ENCODE data around the gene COMMD10.

DNA sequence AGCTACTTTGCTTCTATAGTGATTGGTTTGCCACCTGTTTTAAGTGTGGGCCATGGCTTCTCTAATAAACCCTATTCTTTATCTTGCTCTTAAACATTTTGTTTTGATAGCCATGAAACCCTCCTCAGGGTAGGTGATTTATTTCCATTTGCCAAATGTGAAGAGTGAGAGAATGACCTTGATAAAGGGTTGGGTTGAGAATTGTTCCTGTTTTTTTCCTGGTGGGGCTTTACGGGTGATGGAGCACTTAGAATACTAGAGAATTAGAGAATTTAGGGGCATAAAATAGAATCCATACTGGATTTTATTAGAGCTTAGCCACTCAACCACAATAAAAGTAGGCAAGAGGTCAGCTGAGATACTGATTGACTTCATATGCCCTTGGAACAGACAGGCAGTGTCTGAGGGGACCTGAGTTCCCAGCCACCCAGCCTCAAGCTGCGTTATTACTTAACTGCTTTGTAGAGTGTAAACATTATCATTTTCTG is 68.9 kb downstream of the COMMD10 start:
- TF ChIP-seq POLR2A (IDR thresholded peaks at IDR 0.05; ENCODE audit: low read depth), result no peak
- TF ChIP-seq, protein P1, sequence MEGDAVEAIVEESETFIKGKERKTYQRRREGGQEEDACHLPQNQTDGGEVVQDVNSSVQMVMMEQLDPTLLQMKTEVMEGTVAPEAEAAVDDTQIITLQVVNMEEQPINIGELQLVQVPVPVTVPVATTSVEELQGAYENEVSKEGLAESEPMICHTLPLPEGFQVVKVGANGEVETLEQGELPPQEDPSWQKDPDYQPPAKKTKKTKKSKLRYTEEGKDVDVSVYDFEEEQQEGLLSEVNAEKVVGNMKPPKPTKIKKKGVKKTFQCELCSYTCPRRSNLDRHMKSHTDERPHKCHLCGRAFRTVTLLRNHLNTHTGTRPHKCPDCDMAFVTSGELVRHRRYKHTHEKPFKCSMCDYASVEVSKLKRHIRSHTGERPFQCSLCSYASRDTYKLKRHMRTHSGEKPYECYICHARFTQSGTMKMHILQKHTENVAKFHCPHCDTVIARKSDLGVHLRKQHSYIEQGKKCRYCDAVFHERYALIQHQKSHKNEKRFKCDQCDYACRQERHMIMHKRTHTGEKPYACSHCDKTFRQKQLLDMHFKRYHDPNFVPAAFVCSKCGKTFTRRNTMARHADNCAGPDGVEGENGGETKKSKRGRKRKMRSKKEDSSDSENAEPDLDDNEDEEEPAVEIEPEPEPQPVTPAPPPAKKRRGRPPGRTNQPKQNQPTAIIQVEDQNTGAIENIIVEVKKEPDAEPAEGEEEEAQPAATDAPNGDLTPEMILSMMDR (IDR thresholded peaks at IDR 0.05), result no peak
- no peak for TF ChIP-seq EP300 (IDR thresholded peaks at IDR 0.05)
